GM19238 (cell line): Measurements from ENCODE around the gene LRCH3.

Experiments
- DNase-seq: peaks from one replicate; pipeline ENCODE4 v3.0.0; 2011; ENCODE audit warnings: low spot score; ENCODE audit not compliant: insufficient read length

Gene LRCH3

DNA sequence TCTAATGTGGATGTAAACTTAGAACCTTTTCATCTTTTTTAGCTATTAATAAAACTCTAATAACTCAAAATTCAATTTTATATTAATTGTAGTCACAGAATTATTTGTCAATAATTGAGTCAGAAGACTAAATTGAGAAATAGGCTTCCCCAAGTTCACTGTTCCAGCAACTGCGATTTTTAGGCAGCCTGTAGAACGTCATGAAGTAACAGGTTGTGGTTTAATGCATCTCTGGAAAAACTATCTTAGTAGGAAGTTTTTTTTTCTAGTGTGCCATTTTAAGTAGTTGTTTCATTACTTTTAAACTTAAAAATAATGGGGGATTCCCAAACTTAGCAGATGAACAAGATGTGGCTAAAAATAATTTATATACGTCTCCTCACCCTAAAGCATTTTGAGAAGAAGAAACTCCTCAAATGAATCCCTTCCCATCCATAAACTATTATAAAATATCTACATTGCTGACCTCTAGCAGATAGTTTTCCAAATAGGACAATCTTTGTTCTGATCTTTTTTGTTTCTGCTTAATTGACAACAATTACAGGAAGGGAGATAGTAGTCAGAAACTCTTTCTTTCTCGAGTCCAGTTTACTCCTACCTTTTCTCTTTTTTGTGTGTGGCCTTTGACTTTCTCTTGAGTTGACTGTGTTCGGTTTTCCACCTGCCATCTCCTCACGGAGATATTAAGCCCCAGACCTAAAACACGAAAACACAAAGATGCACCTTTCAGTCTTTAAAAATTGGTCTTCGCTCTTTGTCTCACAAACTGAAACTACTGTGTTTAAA lies 43.1 kb downstream of the LRCH3 start:
- DNase-seq: no peak

DNA sequence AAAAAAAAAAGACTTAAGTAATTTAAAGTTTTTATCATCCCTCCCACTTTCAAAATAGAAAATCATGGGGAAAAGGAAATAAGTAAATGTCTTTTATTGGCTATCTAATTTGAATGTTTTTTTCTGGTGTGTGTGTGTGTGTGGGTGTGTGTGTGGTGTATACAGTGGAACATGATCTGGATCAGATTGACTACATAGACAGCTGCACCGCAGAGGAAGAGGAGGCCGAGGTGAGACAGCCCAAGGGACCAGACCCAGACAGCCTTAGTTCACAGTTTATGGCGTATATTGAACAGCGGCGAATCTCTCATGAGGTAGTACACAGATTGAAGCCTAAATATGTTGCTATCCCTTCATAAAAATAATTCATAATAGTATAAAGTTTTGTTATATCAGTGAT lies 44.5 kb downstream of the LRCH3 start:
- DNase-seq: no peak

DNA sequence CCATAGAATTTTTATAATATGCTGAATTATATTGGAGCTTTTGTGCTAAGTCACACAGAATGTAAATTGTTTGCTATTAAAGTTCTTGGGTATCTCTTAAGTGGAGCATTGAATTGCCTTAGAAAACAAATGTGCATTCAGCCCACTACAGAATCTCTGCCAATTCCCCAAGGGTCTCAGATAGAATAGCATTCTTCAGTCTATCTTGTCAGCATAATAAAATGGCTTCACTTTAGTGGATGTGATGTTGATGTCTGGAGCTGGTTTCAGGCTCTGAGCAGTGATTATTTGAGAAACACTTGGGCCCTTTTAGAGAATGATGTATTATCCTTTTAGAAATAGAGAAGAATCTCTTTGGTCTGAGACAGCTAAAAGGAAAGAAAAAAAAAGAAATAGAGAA lies 45.2 kb downstream of the LRCH3 start:
- no peak for DNase-seq

DNA sequence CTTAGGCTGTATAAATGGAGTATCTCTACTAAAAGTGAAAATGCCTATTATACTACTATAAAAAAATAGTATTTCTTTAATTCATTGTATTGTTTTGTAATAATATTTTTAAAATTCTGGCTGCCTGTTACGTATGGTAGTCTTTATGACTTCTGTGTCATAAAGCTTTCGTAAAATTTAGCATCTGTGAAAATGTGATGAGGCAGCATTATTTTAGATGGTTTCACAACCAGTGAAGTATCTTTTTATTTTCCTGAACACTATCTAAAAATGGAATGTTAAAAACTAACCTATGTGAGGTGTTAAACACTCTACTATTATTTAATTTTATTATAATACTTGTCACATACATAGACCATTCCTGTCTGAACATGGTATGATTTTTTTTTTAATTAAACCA lies 46.2 kb downstream of the LRCH3 start:
- no peak for DNase-seq

DNA sequence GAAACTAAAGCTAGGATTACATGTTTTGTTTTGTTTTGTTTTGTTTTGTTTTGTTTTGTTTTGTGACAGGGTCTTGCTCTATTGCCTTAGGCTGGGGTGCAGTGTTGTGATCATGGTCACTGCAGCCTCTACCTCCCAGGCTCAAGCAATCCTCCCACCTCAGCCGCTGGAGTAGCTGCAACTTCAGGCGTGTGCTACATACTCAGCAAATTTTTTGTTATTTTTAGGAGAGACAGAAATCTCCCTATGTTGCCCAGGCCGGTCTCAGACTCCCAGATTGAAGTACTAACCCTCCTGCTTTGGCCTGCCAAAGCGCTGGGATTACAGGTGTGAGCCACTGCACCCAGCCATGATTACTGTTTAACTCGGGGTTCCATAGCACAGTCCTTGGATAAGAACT lies 50.7 kb downstream of the LRCH3 start:
- no peak for DNase-seq

DNA sequence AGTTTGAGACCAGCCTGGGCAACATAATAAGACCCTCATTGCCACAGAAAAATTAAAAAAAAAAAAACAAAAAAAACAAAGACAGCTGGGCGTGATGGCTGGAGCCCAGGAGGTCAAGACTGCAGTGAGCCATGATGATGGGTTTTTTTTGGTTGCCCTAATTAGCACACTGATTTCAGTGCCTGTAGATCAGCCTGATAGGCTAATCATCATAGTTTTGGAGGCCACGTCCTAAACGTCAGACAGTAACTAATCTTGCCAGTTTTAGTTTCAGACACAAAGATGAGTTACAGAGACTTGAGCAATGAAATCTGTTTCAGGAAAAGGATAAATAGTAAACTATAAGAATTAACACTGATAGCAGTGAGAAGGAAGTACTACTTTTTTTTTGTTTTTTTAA lies 55.4 kb downstream of the LRCH3 start:
- DNase-seq: no peak

DNA sequence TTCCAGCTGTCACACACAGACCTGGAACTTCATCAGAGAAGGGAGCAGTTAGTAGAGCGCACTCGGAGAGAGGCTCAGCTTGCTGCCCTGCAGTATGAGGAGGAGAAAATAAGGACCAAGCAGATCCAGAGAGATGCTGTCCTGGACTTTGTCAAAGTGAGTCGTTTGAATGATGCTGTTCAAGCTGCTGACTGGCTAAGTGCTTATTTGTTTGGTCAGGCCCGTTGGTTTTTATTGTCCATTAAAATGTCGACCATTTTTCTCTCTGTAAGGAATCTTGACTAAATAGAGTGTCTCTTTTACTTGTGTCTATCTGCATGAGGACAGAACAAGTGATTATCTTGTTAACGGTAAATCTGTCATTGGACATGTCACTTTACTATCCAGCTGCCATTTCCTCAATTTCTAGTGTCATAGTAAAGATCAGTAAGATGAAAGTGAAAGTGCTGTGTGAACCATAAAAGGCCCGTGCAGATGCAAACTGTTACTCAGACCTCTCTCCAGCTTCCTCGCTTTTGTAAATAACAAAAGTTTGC lies 56.9 kb downstream of the LRCH3 start:
- DNase-seq: peak; percentile 45

DNA sequence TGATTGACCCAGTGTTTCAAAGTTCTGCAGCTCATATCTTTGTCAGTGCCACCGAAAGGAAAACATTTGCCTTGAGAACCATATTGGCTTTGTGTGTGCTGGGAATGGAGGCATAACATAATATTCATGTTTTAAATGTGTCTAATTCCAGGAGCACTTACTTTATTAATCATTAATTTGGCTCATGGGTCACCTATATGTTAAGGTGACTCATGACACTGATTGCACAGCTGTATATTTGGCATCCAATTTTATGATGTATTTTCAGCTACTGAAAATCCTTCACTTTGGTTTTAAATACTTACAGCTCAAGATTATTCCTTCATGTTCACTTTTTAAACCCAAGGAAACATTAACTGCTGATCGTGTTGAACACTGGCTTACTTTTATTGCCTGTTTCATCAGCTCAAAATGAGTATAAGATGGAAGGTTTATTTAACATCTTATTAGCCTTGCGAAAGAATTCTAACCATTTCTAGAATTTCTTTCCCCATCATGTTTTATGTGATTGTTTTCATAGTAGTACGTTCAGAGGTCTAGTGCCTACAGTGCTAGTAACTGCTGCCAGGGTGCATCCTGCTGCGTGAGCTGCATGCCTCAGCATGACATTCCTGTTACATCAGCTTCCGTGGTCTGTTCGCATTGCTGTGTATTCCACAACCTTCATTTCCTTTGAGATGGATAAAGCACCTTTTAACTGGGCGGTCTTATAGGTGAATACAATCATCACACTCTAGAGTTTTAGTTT lies 63.7 kb downstream of the LRCH3 start:
- no peak for DNase-seq

DNA sequence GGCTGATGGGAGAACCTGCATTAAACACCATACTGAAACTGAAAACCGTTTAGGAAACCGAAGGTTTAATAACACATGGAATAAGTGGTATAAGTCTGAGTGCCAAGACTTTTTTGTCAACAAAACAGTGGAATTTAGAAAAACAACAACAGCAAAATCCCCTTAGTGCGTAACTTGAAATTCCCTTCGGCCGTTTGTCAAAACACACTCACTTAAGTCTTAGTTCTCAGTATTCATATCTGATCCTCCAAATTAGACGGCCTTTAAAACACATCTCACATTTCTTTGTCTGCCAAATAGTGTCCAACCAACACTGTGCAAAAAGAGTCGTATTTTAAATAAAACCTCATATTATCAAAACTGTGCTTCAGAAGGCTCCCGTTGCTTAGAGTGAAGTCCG lies 64.5 kb downstream of the LRCH3 start:
- no peak for DNase-seq

DNA sequence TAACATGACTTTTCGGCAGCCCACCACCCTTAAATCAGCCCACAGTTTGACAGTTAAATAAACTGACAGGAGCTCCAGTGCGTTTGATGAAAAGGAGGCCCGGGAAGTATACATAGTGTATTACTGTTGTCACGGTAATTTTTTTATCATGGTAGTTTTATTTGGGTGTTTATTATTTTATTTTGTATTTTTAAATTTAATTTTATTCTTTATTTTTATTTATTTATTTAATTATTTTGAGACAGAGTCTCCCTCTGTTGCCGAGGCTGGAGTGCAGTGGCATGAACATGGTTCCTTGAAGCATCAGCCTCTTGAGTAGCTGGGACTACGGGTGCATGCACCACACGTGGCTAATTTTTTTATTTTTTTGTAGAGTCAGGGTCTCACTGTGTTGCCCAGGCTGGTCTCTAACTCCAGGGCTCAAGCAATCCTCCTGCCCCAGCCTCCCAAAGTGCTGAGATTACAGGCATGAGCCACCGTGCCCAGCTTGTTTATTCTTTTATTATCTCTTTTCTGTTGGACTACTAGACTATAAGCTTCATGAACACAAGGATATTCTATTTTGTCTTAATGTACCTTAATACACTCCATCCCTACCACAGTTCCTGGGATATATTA lies 65.3 kb downstream of the LRCH3 start:
- DNase-seq: no peak

DNA sequence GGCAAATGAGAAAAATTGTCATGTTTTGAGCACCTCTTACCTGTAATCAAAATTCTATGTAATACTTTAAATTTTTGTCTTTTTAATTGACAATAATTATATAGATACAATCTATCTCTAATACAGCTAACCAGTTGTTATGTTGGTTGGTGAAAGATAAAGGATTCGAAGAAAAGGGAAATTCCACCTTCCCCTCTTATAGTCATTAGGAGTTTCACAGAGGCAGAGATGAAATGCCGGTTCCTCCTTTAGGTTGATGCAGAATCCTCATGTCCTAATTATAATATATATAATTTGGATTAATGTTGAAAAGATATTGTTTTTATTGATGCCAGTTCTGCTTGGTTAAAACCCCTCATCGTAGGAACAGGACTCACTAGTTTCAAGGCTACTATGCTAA lies 67.1 kb downstream of the LRCH3 start:
- DNase-seq: no peak

DNA sequence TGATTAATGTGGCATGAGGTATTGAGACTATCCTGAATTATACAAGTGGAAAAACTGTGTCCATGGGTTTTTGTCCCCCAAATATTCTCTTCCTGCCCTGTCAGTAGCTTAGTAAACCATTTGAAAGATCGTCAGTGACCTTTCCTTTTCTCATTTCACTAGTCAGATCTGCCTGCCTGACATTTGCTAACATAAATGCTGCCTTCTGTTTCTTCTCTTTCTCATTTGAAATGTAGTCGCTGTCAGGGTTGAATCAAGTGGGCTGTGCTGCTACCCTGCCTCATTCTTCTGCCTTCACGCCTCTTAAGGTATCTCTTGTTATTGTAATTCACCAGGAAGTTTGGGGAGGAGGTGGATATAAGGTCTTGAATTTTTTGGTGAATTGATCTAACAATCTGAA lies 67.5 kb downstream of the LRCH3 start:
- no peak for DNase-seq

DNA sequence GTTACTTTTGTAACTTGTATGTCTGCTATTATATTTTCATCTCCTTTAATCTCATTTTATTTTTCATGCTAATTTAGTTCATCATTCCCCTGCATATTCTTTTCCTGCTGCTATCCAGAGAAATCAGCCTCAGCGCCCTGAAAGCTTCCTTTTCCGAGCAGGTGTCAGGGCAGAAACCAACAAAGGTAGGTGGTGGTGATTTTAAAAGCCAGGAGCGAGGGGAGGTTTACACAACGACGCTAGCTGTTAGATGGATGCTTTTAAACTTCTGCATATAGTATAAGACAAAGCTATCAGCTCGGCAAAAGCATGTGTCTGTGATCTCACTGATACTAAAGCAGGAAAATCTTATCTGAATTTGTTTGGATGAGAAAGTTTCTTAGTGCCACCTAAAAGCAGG lies 75.0 kb downstream of the LRCH3 start:
- no peak for DNase-seq

DNA sequence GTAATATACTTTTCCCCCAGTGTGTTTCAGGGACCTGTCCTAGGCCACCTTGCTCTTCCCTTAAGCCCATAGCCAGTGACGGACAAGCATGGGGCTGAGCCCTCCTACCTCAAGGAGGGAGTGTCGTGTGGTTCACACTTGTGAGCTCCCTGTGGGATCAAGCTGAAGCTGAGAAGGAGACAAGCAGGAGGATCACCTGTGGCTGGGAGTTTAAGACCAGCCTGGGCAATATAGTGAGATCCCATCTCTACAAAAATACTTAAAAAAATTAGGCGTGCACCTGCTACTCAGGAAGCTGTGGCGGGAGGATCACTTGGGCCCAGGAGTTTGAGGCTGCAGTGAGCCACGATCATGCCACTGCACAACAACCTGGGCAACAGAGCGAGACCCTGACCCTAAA lies 82.3 kb downstream of the LRCH3 start:
- DNase-seq: no peak

DNA sequence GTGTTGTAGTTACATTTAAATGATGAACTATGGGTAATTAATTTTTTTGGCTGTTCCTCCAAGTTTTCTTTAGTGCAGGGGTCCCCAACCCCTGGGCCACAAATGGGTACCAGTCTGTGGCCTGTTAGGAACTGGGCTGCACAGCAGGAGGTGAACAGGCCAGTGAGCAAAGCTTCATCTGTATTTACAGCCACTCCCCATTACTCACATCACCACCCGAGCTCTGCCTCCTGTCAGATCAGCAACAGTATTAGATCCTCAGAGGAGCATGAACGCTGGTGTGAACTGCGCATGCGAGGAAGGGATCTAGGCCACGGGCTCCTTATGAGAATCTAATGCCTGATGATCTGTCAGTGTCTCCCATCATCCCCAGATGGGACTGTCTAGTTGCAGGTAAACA lies 83.0 kb downstream of the LRCH3 start:
- DNase-seq: no peak

DNA sequence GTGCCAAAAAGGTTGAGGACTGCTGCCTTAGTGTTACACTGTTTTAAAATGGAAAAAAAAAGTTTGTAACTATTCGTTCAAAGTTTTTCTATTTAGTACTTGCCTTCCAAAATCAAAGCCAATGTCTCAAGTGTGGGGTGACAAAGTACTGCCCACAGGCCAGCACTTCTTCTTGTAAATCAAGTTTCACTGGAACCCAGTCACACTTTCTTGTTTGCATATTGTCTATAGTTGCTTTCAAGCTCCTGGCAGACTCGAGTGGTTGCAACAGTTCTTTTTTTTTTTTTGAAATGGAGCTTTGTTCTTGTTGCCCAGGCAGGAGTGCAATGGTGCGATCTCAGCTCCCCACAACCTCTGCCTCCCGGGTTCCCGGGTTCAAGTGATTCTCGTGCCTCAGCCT lies 83.6 kb downstream of the LRCH3 start:
- no peak for DNase-seq

DNA sequence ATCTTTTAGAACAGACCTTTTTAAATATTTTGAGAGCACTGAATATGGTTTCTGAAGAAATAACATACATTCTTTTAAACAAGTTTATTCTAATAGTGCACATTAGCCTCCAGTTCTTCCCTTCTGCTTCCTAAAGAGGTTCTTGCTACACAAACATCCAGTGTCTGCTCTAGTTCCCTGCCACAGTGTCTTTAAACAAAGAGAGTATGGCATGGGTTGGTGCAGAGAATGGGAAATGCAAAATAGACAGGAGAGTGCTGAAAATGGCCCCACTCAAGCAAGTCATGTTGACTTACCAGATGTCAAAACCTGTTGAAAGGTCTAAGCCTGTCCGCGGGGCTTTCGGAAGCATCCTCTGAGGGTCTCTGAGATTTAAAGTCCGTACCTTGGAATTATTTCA lies 86.8 kb downstream of the LRCH3 start:
- DNase-seq: no peak

DNA sequence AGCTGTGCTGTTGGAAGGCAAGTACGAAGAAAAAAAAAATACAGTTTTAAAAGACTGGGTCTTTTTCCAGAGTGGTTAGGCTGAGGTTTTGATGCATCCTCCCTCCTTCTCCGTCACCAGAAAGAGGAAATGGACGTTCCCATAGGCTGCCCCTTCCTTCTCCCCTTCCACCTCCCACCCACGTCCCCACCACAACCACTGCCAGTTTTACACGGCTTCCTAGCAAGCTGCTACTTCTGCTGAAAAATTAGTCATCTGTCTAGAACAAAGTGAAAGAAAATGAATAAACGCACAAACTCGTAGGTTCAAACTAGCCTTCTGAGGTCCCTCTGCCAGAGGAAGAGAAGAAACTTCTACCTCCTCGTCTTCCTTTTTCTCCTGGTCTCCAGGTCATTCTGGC lies 87.4 kb downstream of the LRCH3 start:
- no peak for DNase-seq

DNA sequence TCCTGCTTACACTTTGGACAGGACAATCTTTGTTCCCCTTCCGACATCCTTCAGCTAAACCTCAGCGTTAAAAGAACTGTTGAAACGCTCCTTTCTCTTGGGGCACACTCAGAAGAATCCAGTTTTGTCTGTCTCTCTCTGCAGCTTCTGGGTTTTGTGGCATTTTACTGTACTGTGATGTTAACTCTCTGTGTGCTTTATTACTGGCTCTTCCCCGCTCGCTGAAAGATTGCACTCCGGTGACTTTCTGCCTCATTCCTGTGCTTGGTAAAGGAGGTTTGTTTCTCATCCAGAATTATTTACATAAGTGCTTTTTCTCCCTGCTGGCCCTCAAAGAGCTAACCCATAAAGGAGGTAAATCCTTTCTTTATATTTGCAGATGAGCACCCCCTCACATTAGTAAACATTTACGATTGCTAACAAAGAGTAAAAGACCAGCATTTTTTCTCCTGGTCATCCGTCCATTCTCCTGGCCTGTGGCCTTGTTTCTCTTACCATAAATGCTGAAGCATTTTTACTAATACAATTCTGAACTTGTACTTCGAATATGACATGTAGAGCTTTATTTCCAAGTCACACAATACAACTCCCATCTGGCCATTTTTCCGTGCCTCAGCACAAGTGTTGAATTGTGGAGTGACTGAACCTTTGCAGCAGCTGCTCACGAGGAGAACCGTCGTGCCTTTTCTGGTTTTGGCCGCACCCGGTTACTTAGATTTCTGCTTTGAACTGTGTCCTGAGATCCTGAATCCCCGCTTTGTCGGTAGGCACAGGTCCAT lies 89.6 kb downstream of the LRCH3 start:
- DNase-seq: no peak

DNA sequence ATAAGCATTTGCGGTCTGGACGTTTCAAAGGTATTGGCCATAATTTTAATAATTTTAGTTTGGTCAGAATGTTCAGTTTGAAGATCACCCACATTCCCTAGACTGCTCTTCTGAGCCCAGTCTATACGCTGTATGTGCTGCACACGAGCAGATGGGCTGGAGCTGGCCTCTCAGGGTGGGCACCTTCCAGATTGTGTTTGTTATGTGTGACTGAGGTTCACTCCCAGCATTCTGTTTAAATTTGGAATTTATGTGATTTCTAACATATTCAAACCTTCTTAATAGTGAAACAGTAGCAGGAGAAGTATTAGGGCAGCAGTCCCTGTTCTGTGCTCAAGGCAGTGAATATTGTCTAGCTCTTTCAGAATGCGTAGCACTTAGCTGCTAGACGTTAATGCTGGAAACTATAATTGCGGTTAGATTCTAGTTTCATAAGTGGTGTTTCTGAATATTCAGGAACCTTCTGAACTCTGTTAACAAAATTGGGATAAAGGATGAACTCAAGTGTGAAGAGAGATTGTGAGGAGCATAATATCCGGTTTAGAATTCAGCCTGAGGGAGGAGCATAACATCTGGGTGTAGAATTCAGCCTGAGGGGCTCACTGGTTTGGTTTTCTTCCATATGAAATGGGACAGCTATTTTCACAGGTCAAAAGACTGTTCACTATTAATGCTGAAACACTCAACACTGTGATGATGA lies 90.4 kb downstream of the LRCH3 start:
- DNase-seq: no peak

DNA sequence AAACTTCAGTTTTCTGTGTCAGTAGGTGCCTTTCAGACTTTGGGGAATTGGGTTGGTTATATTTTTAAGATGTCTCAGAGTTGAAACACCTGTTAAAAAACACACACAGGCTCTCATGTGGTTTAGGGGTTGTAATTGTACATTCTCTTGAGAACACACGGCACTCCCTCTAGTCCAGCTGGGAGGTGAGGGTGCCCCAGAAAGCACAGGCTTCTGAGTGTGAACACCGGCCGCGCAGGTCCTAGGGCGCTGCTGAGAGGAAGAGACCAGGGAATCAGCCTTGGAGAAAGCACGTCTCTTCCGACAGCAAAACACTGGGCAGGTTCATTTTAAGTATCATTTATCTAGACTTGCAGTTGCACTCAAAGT lies 90.9 kb downstream of the LRCH3 start:
- DNase-seq: no peak
